H1 (cell line): ENCODE results near the gene RSAD2. TPM values are rescaled to one million over a fixed set of nuclear protein-coding genes. Genes with fewer than 3 reads are reported as not detected.

ENCODE experiments used
- ATF3 ChIP-seq: IDR thresholded peaks from 2 replicates; pipeline ENCODE4 v1.6.1; 2011; ENCODE audit warnings: low read depth, mild to moderate bottlenecking, low read length; ENCODE audit not compliant: insufficient read depth
- E2F6 ChIP-seq: IDR thresholded peaks from 2 replicates; pipeline ENCODE4 v1.6.1; 2012; ENCODE audit warnings: inconsistent platforms
- HDAC2 ChIP-seq, 2 experiments: fragments of 300-600 bp in 1 of 2; sonication (generic) in 1 of 2; IDR thresholded peaks; 2 replicates each; pipeline ENCODE4 v1.6.1; 2011 to 2012; ENCODE audit warnings: low read depth in 2 of 2, low read length in 2 of 2, mild to moderate bottlenecking in 2 of 2, moderate library complexity in 2 of 2, borderline replicate concordance in 1 of 2, inconsistent platforms in 1 of 2
- HDAC6 ChIP-seq: IDR thresholded peaks from one replicate; pipeline ENCODE4 v1.7.1; 2012; ENCODE audit warnings: low read depth, mild to moderate bottlenecking, inconsistent platforms, low read length, moderate library complexity
- JUN ChIP-seq: IDR thresholded peaks from 2 replicates; pipeline ENCODE4 v1.6.1; 2011; ENCODE audit warnings: low read depth, mild to moderate bottlenecking, improper control_type of control experiment, low read length
- MAFK ChIP-seq: IDR thresholded peaks from 2 replicates; pipeline ENCODE4 v1.6.1; 2012; ENCODE audit warnings: low read depth, mild to moderate bottlenecking, improper control_type of control experiment, low read length
- PHF8 ChIP-seq: fragments of 200-600 bp; sonication (generic); conservative IDR thresholded peaks from 2 replicates; pipeline ENCODE4 v1.7.1; 2012; ENCODE audit warnings: low read depth, mild to moderate bottlenecking, inconsistent platforms, low read length, moderate library complexity
- POU5F1 ChIP-seq: IDR thresholded peaks from 2 replicates; pipeline ENCODE4 v1.6.1; 2011; ENCODE audit warnings: low read depth, mild to moderate bottlenecking, low read length, moderate library complexity
- RBBP5 ChIP-seq: IDR thresholded peaks from 2 replicates; pipeline ENCODE4 v1.7.1; 2012; ENCODE audit warnings: low read depth, mild to moderate bottlenecking, inconsistent platforms, low read length, moderate library complexity, borderline replicate concordance
- SIRT6 ChIP-seq: IDR thresholded peaks from one replicate; pipeline ENCODE4 v1.7.1; 2012; ENCODE audit warnings: low read length, inconsistent platforms
- SRF ChIP-seq: IDR thresholded peaks from 2 replicates; pipeline ENCODE4 v1.6.1; 2011; ENCODE audit warnings: mild to moderate bottlenecking, low read depth, low read length, moderate library complexity
- polyA plus RNA-seq, 7 experiments: library from polyadenylated mRNA; depleted of rRNA in 3 of 7; stranded (reverse) in 5 of 7; unstranded in 2 of 7; fragments of >200 nt in 5 of 7; fragments of 200-250 nt in 2 of 7; gene quantifications; 1 replicate in 5 of 7; 2 replicates in 1 of 7; 4 replicates in 1 of 7; pipeline versions ENCODE4 v1.2.1 to v1.2.3, GENCODE V29; 2011 to 2013; ENCODE audit warnings: missing spikeins in 2 of 7, mixed read lengths in 2 of 7
- total RNA-seq: library from RNA; stranded (reverse); fragmentation: NEBNext Ultra II Directional; extraction: Animal tissue kit (Norgen Biotek cat#: 25700); gene quantifications from 2 replicates; pipeline ENCODE4 v1.2.1, GENCODE V29; 2021
- TF ChIP-seq, protein P1 (sequence below), 3 experiments: IDR thresholded peaks; 1 replicate in 2 of 3; 2 replicates in 1 of 3; pipeline versions ENCODE4 v1.5.1 to v1.6.1; 2011; ENCODE audit warnings: low read length in 3 of 3, mild to moderate bottlenecking in 3 of 3, inconsistent platforms in 2 of 3, low read depth in 1 of 3, moderate library complexity in 1 of 3; ENCODE audit not compliant: insufficient read depth in 1 of 3; ENCODE audit errors: control extremely low read depth in 1 of 3

The RSAD2 gene
- total and polyA plus RNA-seq, 2 of the 8 experiments (the other 6 are each of a cell fraction or from before 2014, with no cell fraction given): not detected

- no peak for TF ChIP-seq SRF
- no peak for TF ChIP-seq SIRT6
- TF ChIP-seq HDAC2 (IDR thresholded peaks at IDR 0.05; ENCODE audit: borderline replicate concordance in 1 of 2, low read depth in 2 of 2, low read length in 2 of 2): no peak
- no peak for TF ChIP-seq ATF3
- TF ChIP-seq, protein P1, sequence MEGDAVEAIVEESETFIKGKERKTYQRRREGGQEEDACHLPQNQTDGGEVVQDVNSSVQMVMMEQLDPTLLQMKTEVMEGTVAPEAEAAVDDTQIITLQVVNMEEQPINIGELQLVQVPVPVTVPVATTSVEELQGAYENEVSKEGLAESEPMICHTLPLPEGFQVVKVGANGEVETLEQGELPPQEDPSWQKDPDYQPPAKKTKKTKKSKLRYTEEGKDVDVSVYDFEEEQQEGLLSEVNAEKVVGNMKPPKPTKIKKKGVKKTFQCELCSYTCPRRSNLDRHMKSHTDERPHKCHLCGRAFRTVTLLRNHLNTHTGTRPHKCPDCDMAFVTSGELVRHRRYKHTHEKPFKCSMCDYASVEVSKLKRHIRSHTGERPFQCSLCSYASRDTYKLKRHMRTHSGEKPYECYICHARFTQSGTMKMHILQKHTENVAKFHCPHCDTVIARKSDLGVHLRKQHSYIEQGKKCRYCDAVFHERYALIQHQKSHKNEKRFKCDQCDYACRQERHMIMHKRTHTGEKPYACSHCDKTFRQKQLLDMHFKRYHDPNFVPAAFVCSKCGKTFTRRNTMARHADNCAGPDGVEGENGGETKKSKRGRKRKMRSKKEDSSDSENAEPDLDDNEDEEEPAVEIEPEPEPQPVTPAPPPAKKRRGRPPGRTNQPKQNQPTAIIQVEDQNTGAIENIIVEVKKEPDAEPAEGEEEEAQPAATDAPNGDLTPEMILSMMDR (IDR thresholded peaks at IDR 0.05; ENCODE audit: control extremely low read depth in 1 of 3, insufficient read depth in 1 of 3, low read depth in 1 of 3, low read length in 3 of 3): peak; percentile 43 to 62 (median 53)
- peak; percentile 61 for TF ChIP-seq RBBP5
- no peak for TF ChIP-seq JUN
- TF ChIP-seq E2F6: peak; percentile 87
- TF ChIP-seq MAFK: no peak
- peak; percentile 55; the same call in 1 of the 2 replicates for TF ChIP-seq PHF8
- no peak for TF ChIP-seq POU5F1
- no peak for TF ChIP-seq HDAC6
Measured at GRCh38 chr2:6917071-6917760, 39.6 kb downstream of the RSAD2 start, which contains the start of gene RNF144A (continued).
